DND-41 (cell line): ENCODE data around the gene ZDHHC1.

Experiments used
- EZH2 ChIP-seq: IDR thresholded peaks from 3 replicates; pipeline ENCODE4 v1.6.1; 2012; ENCODE audit warnings: borderline replicate concordance, low read depth, mild to moderate bottlenecking, moderate library complexity, low read length, inconsistent platforms; ENCODE audit not compliant: severe bottlenecking
- TF ChIP-seq, protein P1 (sequence below): IDR thresholded peaks from 2 replicates; pipeline ENCODE4 v1.5.1; 2012; ENCODE audit warnings: borderline replicate concordance, low read length, moderate library complexity, mild to moderate bottlenecking; ENCODE audit not compliant: poor library complexity, severe bottlenecking; ENCODE audit errors: extremely low read depth

DNA sequence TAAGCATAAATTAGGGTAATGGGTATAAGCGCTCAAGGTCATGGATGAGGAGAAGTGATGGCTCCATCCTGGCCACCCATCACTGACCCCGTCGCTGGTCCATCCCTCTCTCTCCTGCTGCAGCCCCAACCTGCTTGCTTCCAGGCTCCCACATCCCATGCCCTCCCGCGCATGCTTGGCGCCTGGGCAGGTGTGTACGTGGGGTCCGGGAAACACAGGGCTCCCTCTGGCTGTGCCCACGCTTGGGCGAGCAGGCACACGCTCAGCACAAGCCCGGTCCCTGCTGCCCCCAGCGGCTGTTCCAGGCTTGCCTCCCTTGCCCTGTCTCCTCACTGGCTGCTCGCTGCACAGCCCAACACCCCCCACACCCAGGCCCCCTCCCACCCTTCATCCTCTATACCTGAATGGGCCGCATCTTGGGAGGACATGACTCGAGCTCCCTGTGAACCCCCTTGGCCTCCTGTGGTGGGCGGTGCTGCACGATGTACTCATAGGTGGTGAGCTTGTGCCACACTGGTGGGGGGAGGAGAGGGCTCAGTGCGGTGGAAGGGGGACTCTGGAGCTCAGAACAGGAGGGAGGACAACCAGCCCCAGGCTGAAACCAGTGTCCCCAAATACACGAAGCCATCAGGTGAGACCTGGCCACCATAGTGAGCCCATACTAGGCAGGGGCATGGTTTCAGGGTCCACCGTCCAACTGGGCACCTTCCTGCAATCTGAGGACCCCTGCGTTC lies 18.3 kb downstream of the ZDHHC1 start:
- TF ChIP-seq, protein P1, sequence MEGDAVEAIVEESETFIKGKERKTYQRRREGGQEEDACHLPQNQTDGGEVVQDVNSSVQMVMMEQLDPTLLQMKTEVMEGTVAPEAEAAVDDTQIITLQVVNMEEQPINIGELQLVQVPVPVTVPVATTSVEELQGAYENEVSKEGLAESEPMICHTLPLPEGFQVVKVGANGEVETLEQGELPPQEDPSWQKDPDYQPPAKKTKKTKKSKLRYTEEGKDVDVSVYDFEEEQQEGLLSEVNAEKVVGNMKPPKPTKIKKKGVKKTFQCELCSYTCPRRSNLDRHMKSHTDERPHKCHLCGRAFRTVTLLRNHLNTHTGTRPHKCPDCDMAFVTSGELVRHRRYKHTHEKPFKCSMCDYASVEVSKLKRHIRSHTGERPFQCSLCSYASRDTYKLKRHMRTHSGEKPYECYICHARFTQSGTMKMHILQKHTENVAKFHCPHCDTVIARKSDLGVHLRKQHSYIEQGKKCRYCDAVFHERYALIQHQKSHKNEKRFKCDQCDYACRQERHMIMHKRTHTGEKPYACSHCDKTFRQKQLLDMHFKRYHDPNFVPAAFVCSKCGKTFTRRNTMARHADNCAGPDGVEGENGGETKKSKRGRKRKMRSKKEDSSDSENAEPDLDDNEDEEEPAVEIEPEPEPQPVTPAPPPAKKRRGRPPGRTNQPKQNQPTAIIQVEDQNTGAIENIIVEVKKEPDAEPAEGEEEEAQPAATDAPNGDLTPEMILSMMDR = peak; percentile 31
- no peak for TF ChIP-seq EZH2
